Loucy (cell line): ENCODE data around the gene HBB.
A peak's percentile ranks its signal among the peaks of the same experiment; 100 is the strongest.

Experiments
- H2AFZ ChIP-seq: fragments of 200-600 bp; sonication (generic); 2 replicates; pipeline ENCODE4 v1.6.0; 2016; ENCODE audit warnings: antibody characterized with exemption, mild to moderate bottlenecking, low read length, moderate library complexity
- H3F3A ChIP-seq: fragments of 200-600 bp; 2 replicates; pipeline ENCODE4 v1.6.0; 2016; ENCODE audit warnings: antibody characterized with exemption, low read depth, mild to moderate bottlenecking
- H3K27me3 ChIP-seq: fragments of 200-600 bp; sonication (generic); 2 replicates; pipeline ENCODE4 v1.6.1; 2014; ENCODE audit warnings: low read length, mild to moderate bottlenecking; ENCODE audit not compliant: insufficient read depth, poor library complexity, severe bottlenecking
- H3K36me3 ChIP-seq: fragments of 200-600 bp; sonication (generic); 2 replicates; pipeline ENCODE4 v1.6.1; 2016; ENCODE audit warnings: low read length; ENCODE audit not compliant: insufficient read depth
- H3K4me1 ChIP-seq: fragments of 200-600 bp; sonication (generic); 2 replicates; pipeline ENCODE4 v1.5.1; 2014; ENCODE audit warnings: low read length, mild to moderate bottlenecking; ENCODE audit not compliant: insufficient read depth, poor library complexity, severe bottlenecking
- H3K4me2 ChIP-seq: fragments of 200-600 bp; sonication (generic); 2 replicates; pipeline ENCODE4 v1.6.0; 2014; ENCODE audit warnings: antibody characterized with exemption, low read length, low read depth, mild to moderate bottlenecking; ENCODE audit not compliant: poor library complexity, severe bottlenecking
- H3K4me3 ChIP-seq: fragments of 200-600 bp; sonication (generic); 2 replicates; pipeline ENCODE4 v1.5.1; 2014; ENCODE audit warnings: low read length, mild to moderate bottlenecking, mixed read lengths; ENCODE audit not compliant: poor library complexity, severe bottlenecking
- H3K79me2 ChIP-seq: fragments of 200-600 bp; sonication (generic); 2 replicates; pipeline ENCODE4 v1.6.1; 2014; ENCODE audit warnings: low read length; ENCODE audit not compliant: insufficient read depth
- H3K9ac ChIP-seq: fragments of 200-600 bp; sonication (generic); 2 replicates; pipeline ENCODE4 v1.6.0; 2014; ENCODE audit warnings: mild to moderate bottlenecking, low read depth, low read length, moderate library complexity; ENCODE audit not compliant: poor library complexity, severe bottlenecking
- H3K9me2 ChIP-seq: fragments of 200-600 bp; sonication (generic); replicated peaks from 2 replicates; pipeline ENCODE4 v1.6.1; 2016; ENCODE audit warnings: low read depth, low read length, mixed read lengths
- H3K9me3 ChIP-seq: fragments of 200-600 bp; sonication (generic); 2 replicates; pipeline ENCODE4 v1.6.1; 2014; ENCODE audit warnings: mild to moderate bottlenecking, antibody characterized with exemption, low read length, low read depth; ENCODE audit not compliant: insufficient read depth
- H4K20me1 ChIP-seq: fragments of 200-600 bp; sonication (generic); 2 replicates; pipeline ENCODE4 v1.6.0; 2014; ENCODE audit warnings: antibody characterized with exemption, low read length, mild to moderate bottlenecking; ENCODE audit not compliant: insufficient read depth, poor library complexity, severe bottlenecking
- EZH2phosphoT487 ChIP-seq: fragments of 200-600 bp; IDR thresholded peaks from 2 replicates; pipeline ENCODE4 v1.6.1; 2018; ENCODE audit warnings: antibody characterized with exemption, mild to moderate bottlenecking, moderate library complexity, borderline replicate concordance
- TF ChIP-seq, protein P1 (sequence below): fragments of 200-600 bp; sonication (generic); conservative IDR thresholded peaks from 2 replicates; pipeline ENCODE4 v1.5.1; 2014; ENCODE audit warnings: mild to moderate bottlenecking, antibody characterized with exemption, low read length

HBB gene

DNA sequence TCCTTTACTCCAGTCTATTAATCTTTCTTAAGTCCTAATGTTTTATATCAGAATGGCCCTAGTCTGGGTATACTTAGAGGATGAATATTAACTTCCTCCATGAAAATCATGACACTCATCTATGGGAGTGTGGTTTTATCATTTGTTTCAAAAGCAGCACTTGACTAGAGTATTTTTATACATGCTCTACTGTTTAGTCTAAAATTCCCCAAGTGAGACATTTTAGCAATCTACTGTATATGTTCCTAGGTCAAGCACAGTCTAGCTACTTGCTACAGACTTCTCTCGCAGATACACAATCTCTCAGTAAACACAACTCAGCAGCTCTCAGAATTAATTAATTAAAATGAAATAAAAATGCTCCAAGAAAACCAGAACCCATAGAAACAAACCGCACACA is 2.9 kb upstream of the HBB start:
- H3K79me2 ChIP-seq, result no peaks in the 10 kb centered on the region
- H3K4me1 ChIP-seq, result no peaks in the 10 kb centered on the region
- no peak overlapping the region for H3K4me3 ChIP-seq
- no peaks in the 10 kb centered on the region for H3K36me3 ChIP-seq
- TF ChIP-seq EZH2phosphoT487, result no peak
- TF ChIP-seq, protein P1, sequence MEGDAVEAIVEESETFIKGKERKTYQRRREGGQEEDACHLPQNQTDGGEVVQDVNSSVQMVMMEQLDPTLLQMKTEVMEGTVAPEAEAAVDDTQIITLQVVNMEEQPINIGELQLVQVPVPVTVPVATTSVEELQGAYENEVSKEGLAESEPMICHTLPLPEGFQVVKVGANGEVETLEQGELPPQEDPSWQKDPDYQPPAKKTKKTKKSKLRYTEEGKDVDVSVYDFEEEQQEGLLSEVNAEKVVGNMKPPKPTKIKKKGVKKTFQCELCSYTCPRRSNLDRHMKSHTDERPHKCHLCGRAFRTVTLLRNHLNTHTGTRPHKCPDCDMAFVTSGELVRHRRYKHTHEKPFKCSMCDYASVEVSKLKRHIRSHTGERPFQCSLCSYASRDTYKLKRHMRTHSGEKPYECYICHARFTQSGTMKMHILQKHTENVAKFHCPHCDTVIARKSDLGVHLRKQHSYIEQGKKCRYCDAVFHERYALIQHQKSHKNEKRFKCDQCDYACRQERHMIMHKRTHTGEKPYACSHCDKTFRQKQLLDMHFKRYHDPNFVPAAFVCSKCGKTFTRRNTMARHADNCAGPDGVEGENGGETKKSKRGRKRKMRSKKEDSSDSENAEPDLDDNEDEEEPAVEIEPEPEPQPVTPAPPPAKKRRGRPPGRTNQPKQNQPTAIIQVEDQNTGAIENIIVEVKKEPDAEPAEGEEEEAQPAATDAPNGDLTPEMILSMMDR, result no peak
- no peaks in the 10 kb centered on the region for H3K9me3 ChIP-seq
- H3K4me2 ChIP-seq, result no peak overlapping the region
- H3K9me2 ChIP-seq, result no peaks in the 10 kb centered on the region
- H3K27me3 ChIP-seq, result no peaks in the 10 kb centered on the region
- peak overlapping the region; percentile 26; the same call in 1 of the 2 replicates for H2AFZ ChIP-seq
- no peak overlapping the region for H3K9ac ChIP-seq
- no peaks in the 10 kb centered on the region for H3F3A ChIP-seq
- no peaks in the 10 kb centered on the region for H4K20me1 ChIP-seq

DNA sequence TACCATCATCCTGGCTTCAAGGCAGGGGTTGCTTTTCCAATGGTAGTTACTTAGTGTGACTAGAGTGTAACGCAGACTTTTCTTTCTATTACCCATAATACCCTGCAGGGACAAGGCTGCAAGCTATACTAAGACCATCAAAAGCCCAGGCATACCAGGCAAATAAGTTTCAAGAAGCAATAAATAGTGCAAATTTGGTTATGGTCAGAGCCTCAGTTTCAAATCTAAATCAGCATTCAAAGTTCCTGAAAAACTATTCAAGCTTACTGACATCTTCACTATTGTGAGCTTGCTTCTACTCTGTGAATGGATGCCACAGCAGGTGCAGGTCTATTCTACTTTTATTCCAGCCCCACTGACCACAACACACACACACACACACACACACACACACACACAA is 2.5 kb upstream of the HBB start:
- H3K4me2 ChIP-seq, result no peak overlapping the region
- no peaks in the 10 kb centered on the region for H3K27me3 ChIP-seq

DNA sequence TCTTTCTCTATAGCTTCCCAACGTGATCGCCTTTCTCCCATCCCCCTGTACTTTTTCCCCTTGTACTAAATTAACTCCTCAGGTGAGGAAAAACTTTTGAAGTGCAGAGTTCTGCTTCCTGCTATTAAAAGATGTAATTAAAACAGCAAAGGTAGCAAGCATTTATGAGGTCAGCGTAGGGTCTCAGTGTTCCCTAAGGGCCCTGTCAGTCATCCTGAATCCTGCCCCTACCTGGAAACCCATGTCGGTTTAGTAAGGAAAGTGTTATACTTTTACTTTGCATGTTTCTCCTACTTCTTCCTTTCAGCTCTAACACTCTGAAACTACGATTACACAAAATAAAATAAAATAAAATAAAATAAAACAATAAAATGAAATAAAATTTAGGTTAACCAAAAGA is 1.3 kb upstream of the HBB start:
- Histone ChIP-seq H3K9me2 (no peaks in the 10 kb centered on the region), H3K79me2 (no peaks in the 10 kb centered on the region), H3K9me3 (no peaks in the 10 kb centered on the region), H3K4me1 (no peaks in the 10 kb centered on the region), H3K27me3 (no peaks in the 10 kb centered on the region), H3F3A (no peaks in the 10 kb centered on the region), H3K36me3 (no peaks in the 10 kb centered on the region), H3K9ac (no peak overlapping the region), H3K4me2 (no peak overlapping the region), H3K4me3 (no peak overlapping the region), H4K20me1 (no peaks in the 10 kb centered on the region), H2AFZ (no peak overlapping the region)
- TF ChIP-seq, protein P1, result no peak
- TF ChIP-seq EZH2phosphoT487, result no peak

More for the DNA sequence above, 2.5 kb upstream of the HBB start:
- Histone ChIP-seq H3K36me3 (no peaks in the 10 kb centered on the region), H4K20me1 (no peaks in the 10 kb centered on the region), H3K9me2 (no peaks in the 10 kb centered on the region), H3K79me2 (no peaks in the 10 kb centered on the region), H3K9me3 (no peaks in the 10 kb centered on the region), H3K9ac (no peak overlapping the region), H2AFZ (peak overlapping the region; percentile 26; the same call in 1 of the 2 replicates), H3K4me1 (no peaks in the 10 kb centered on the region), H3K4me3 (no peak overlapping the region), H3F3A (no peaks in the 10 kb centered on the region)
- TF ChIP-seq EZH2phosphoT487, result no peak
- TF ChIP-seq, protein P1, result no peak
